Trophoblast cell (in vitro differentiated cells and primary cell): ENCODE results near the gene VRK3.

ENCODE experiments used
- DNase-seq, 2 donors: peaks; one replicate each; pipeline ENCODE4 v3.0.0-alpha.2; 2016
- H2AFZ ChIP-seq: 2 replicates; pipeline ENCODE4 v1.6.1; 2013; ENCODE audit warnings: low read length, moderate library complexity, mild to moderate bottlenecking; ENCODE audit not compliant: insufficient read depth, poor library complexity
- H2AK5ac ChIP-seq: 2 replicates; pipeline ENCODE4 v1.6.1; 2013; ENCODE audit warnings: mild to moderate bottlenecking, low read length
- H2BK120ac ChIP-seq: 2 replicates; pipeline ENCODE4 v1.6.1; 2013; ENCODE audit warnings: low read length, mild to moderate bottlenecking, moderate library complexity; ENCODE audit not compliant: insufficient read depth, poor library complexity
- H2BK12ac ChIP-seq: 2 replicates; pipeline ENCODE4 v1.6.1; 2013; ENCODE audit warnings: mild to moderate bottlenecking, low read length, moderate library complexity
- H2BK5ac ChIP-seq: 2 replicates; pipeline ENCODE4 v1.6.1; 2013; ENCODE audit warnings: low read length, low read depth, moderate library complexity, mild to moderate bottlenecking; ENCODE audit not compliant: poor library complexity
- H3K14ac ChIP-seq: 2 replicates; pipeline ENCODE4 v1.6.1; 2013; ENCODE audit warnings: mild to moderate bottlenecking, low read length
- H3K18ac ChIP-seq: 2 replicates; pipeline ENCODE4 v1.6.1; 2013; ENCODE audit warnings: mild to moderate bottlenecking, low read length
- H3K23ac ChIP-seq: 2 replicates; pipeline ENCODE4 v1.6.1; 2013; ENCODE audit warnings: low read length
- H3K27ac ChIP-seq: 2 replicates; pipeline ENCODE4 v1.5.1; 2013; ENCODE audit warnings: low read depth, mild to moderate bottlenecking, inconsistent platforms, low read length, moderate library complexity
- H3K27me3 ChIP-seq: 2 replicates; pipeline ENCODE4 v1.6.1; 2013; ENCODE audit warnings: inconsistent platforms, mild to moderate bottlenecking, low read length, moderate library complexity; ENCODE audit not compliant: insufficient read depth
- H3K36me3 ChIP-seq, 2 experiments: 1 replicate in 1 of 2; 2 replicates in 1 of 2; pipeline ENCODE4 v1.6.1; 2013; ENCODE audit warnings: low read length in 2 of 2, mild to moderate bottlenecking in 2 of 2, moderate library complexity in 1 of 2; ENCODE audit not compliant: insufficient read depth in 2 of 2, control insufficient read depth in 1 of 2
- H3K4ac ChIP-seq: 2 replicates; pipeline ENCODE4 v1.6.1; 2013; ENCODE audit warnings: low read depth, mild to moderate bottlenecking, low read length, moderate library complexity
- H3K4me1 ChIP-seq, 2 experiments: 1 replicate in 1 of 2; 2 replicates in 1 of 2; pipeline ENCODE4 v1.6.1; 2013; ENCODE audit warnings: low read length in 2 of 2, mild to moderate bottlenecking in 2 of 2, moderate library complexity in 1 of 2; ENCODE audit not compliant: insufficient read depth in 2 of 2, control insufficient read depth in 1 of 2
- H3K4me2 ChIP-seq: 2 replicates; pipeline ENCODE4 v1.6.1; 2013; ENCODE audit warnings: inconsistent platforms, mild to moderate bottlenecking, low read length, moderate library complexity
- H3K4me3 ChIP-seq: 2 replicates; pipeline ENCODE4 v1.5.1; 2013; ENCODE audit warnings: mild to moderate bottlenecking, low read depth, low read length, inconsistent platforms
- H3K79me1 ChIP-seq: one replicate; pipeline ENCODE4 v1.6.1; 2013; ENCODE audit warnings: low read length
- H3K79me2 ChIP-seq: 2 replicates; pipeline ENCODE4 v1.6.1; 2013; ENCODE audit warnings: low read length, mild to moderate bottlenecking; ENCODE audit not compliant: control insufficient read depth, insufficient read depth, poor library complexity
- H3K9ac ChIP-seq: 2 replicates; pipeline ENCODE4 v1.6.1; 2013; ENCODE audit warnings: mild to moderate bottlenecking, low read length
- H3K9me3 ChIP-seq: 2 replicates; pipeline ENCODE4 v1.6.1; 2013; ENCODE audit warnings: low read depth, mild to moderate bottlenecking, control low read depth, inconsistent platforms, low read length; ENCODE audit not compliant: insufficient read depth
- H4K12ac ChIP-seq: 2 replicates; pipeline ENCODE4 v1.6.1; 2013; ENCODE audit warnings: low read depth, mild to moderate bottlenecking, low read length, moderate library complexity
- H4K8ac ChIP-seq: 2 replicates; pipeline ENCODE4 v1.6.1; 2013; ENCODE audit warnings: low read depth, mild to moderate bottlenecking, low read length, moderate library complexity
- H4K91ac ChIP-seq: one replicate; pipeline ENCODE4 v1.6.1; 2013; ENCODE audit warnings: low read depth, mild to moderate bottlenecking, low read length, moderate library complexity
- WGBS: extraction: QIAGEN DNeasy Blood & Tissue Kit; methylation state at CpG from one replicate; pipeline ENCODE4 v1.1.7; 2013; ENCODE audit warnings: missing lambda C conversion rate; ENCODE audit not compliant: insufficient read length, insufficient coverage; ENCODE audit errors: extremely low coverage; 5-methylcytosine and 5-hydroxymethylcytosine counted together

The VRK3 gene

GRCh38 chr19:50042363-50043024, 17.3 kb upstream of the VRK3 start:
- Histone ChIP-seq H2AK5ac (no peak overlapping the region), H4K91ac (no peak overlapping the region), H3K27me3 (no peaks in the 10 kb centered on the region), H3K23ac (no peak overlapping the region), H3K36me3 (peaks cover 76 to 86% of the 10 kb centered on the region in 2 experiments), H3K14ac (no peak overlapping the region), H4K8ac (no peak overlapping the region), H2BK12ac (no peak overlapping the region), H3K9me3 (peaks cover 43% of the 10 kb centered on the region), H3K79me2 (no peaks in the 10 kb centered on the region), H2AFZ (no peak overlapping the region), H3K9ac (no peak overlapping the region), H3K79me1 (no peaks in the 10 kb centered on the region), H3K4me1 (no peaks in the 10 kb centered on the region), H3K27ac (no peak overlapping the region), H3K18ac (no peak overlapping the region), H3K4me2 (no peak overlapping the region), H4K12ac (no peak overlapping the region), H2BK120ac (no peak overlapping the region), H3K4me3 (no peak overlapping the region), H2BK5ac (no peak overlapping the region), H3K4ac (no peak overlapping the region)
- WGBS: no CpG with 5 or more reads among the region's 6 CpGs
- DNase-seq: no peak

GRCh38 chr19:50040967-50041366, 15.8 kb upstream of the VRK3 start:
- H3K79me2 ChIP-seq: no peaks in the 10 kb centered on the region
- H2AK5ac ChIP-seq: no peak overlapping the region
- no peak overlapping the region for H3K4me2 ChIP-seq
- no peak overlapping the region for H4K91ac ChIP-seq
- H3K27ac ChIP-seq: no peak overlapping the region
- no peak overlapping the region for H4K12ac ChIP-seq
- no peak overlapping the region for H2AFZ ChIP-seq
- no CpG with 5 or more reads among the region's 6 CpGs for WGBS
- no peak overlapping the region for H2BK120ac ChIP-seq
- H2BK12ac ChIP-seq: no peak overlapping the region
- H3K14ac ChIP-seq: no peak overlapping the region
- H3K79me1 ChIP-seq: no peaks in the 10 kb centered on the region
- H2BK5ac ChIP-seq: no peak overlapping the region
- H3K4me1 ChIP-seq: no peaks in the 10 kb centered on the region
- no peak overlapping the region for H3K18ac ChIP-seq
- H3K23ac ChIP-seq: no peak overlapping the region
- no peak overlapping the region for H3K4me3 ChIP-seq
- DNase-seq: no peak
- no peak overlapping the region for H3K9ac ChIP-seq
- H3K4ac ChIP-seq: no peak overlapping the region
- H4K8ac ChIP-seq: no peak overlapping the region
- peaks cover 34% of the 10 kb centered on the region for H3K9me3 ChIP-seq
- peaks cover 71 to 81% of the 10 kb centered on the region in 2 experiments for H3K36me3 ChIP-seq
- no peaks in the 10 kb centered on the region for H3K27me3 ChIP-seq

GRCh38 chr19:50039968-50040367, 14.8 kb upstream of the VRK3 start:
- Histone ChIP-seq H4K91ac (no peak overlapping the region), H3K9me3 (peaks cover 25% of the 10 kb centered on the region), H3K4me3 (no peak overlapping the region), H3K4me2 (no peak overlapping the region), H2BK12ac (no peak overlapping the region), H2AFZ (no peak overlapping the region), H2BK120ac (no peak overlapping the region), H3K79me1 (no peaks in the 10 kb centered on the region), H3K4ac (no peak overlapping the region), H3K27me3 (no peaks in the 10 kb centered on the region), H3K9ac (no peak overlapping the region), H3K4me1 (no peaks in the 10 kb centered on the region), H3K18ac (no peak overlapping the region), H2AK5ac (no peak overlapping the region), H2BK5ac (no peak overlapping the region), H4K8ac (no peak overlapping the region), H3K27ac (no peak overlapping the region), H4K12ac (no peak overlapping the region), H3K79me2 (no peaks in the 10 kb centered on the region), H3K14ac (no peak overlapping the region), H3K23ac (no peak overlapping the region), H3K36me3 (peaks cover 63 to 76% of the 10 kb centered on the region in 2 experiments)
- WGBS: no CpG with 5 or more reads among the region's 3 CpGs
- no peak for DNase-seq

- H3K36me3 ChIP-seq: peaks cover 49 to 74% of the 10 kb centered on the region in 2 experiments
- no peaks in the 10 kb centered on the region for H3K79me2 ChIP-seq
- no peak overlapping the region for H2BK120ac ChIP-seq
- no peak overlapping the region for H3K4me2 ChIP-seq
- H3K27ac ChIP-seq: no peak overlapping the region
- H3K4me3 ChIP-seq: no peak overlapping the region
- no peak overlapping the region for H3K9ac ChIP-seq
- no peak overlapping the region for H4K91ac ChIP-seq
- no peak overlapping the region for H2BK5ac ChIP-seq
- H3K4ac ChIP-seq: no peak overlapping the region
- no peak overlapping the region for H4K12ac ChIP-seq
- H3K4me1 ChIP-seq: no peaks in the 10 kb centered on the region
- no peaks in the 10 kb centered on the region for H3K27me3 ChIP-seq
- no peak overlapping the region for H3K18ac ChIP-seq
- no peak overlapping the region for H3K23ac ChIP-seq
- no peaks in the 10 kb centered on the region for H3K79me1 ChIP-seq
- no peak overlapping the region for H4K8ac ChIP-seq
- WGBS: no CpG with 5 or more reads among the region's 3 CpGs
- H3K14ac ChIP-seq: no peak overlapping the region
- no peak overlapping the region for H2BK12ac ChIP-seq
- peaks cover 8% of the 10 kb centered on the region for H3K9me3 ChIP-seq
- H2AFZ ChIP-seq: no peak overlapping the region
- no peak overlapping the region for H2AK5ac ChIP-seq
- no peak for DNase-seq
These were observed 11.7 kb upstream of the VRK3 start for GRCh38 chr19:50036908-50037307.
